GM21381 (cell line): Measurements from ENCODE around the gene LRP8.
A peak's percentile ranks its signal among the peaks of the same experiment; 100 is the strongest.

ENCODE experiments used
- ATAC-seq: cut with Tn5 transposase; IDR thresholded peaks from one replicate; pipeline ENCODE4 v1.9.1; 2021; ENCODE audit warnings: mild to moderate bottlenecking, moderate library complexity; ENCODE audit not compliant: unreplicated experiment

Gene LRP8

DNA sequence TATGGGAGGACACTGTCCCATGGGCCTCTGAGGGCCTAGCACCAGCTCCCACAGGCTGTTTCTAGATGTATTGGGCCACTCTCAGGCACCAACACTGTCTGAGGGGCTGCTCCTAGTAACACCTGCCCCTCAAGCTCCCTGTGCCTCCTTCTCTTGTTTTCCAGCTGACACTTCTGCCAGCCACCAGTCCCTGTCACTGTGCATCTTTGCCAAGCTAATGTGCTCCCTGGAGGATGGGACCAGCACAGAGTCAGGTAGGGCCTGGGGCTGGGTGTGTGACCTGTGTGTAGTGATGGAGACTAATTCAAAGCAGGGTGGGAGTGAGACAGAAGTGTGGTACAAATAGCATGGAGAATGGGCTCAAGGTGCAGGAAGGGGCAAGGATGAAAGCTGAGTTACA is 60.1 kb downstream of the LRP8 start:
- no peak for ATAC-seq

GRCh38 chr1:53266038-53266437 is 61.8 kb downstream of the LRP8 start:
- ATAC-seq = no peak

DNA sequence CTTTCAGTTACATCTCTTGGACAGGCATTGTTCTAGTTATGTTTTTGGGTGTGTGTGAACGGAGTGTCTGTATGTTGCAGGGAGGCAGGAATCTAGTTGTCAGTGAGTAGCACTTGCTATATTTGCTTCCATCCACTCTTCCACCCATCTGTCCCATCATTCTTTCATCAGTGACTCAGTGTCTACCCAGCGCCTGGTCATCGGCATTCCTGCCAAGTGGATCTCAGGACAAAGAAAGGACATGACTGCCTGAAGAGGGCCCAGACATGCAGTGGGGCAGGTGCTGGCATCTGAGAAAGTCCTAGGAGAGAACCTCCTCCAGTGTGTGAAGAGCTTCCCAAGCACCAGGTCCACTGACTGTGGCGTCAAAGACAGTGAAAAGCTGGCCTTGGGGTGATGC is 62.3 kb downstream of the LRP8 start:
- ATAC-seq = no peak

DNA sequence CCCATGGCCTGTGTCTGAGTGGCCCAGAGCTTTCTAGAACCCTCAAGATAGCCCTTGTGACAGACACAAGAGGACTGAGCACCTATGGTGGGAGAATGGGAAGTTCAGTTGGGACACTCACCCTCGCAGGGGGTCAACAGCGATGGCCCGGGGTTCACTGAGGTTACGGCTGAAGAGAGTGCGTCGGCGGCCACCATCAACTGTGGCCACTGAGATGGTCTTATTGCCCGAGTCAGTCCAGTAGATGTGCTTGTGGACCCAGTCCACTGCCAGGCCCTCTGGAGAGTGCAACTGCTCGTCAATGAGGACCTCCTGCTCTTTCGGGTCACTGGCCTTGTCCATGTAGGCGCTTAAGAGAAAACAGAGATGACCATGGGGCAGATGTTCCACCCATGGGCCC is 63.8 kb downstream of the LRP8 start:
- no peak for ATAC-seq

GRCh38 chr1:53262000-53262399 is 65.9 kb downstream of the LRP8 start:
- no peak for ATAC-seq

DNA sequence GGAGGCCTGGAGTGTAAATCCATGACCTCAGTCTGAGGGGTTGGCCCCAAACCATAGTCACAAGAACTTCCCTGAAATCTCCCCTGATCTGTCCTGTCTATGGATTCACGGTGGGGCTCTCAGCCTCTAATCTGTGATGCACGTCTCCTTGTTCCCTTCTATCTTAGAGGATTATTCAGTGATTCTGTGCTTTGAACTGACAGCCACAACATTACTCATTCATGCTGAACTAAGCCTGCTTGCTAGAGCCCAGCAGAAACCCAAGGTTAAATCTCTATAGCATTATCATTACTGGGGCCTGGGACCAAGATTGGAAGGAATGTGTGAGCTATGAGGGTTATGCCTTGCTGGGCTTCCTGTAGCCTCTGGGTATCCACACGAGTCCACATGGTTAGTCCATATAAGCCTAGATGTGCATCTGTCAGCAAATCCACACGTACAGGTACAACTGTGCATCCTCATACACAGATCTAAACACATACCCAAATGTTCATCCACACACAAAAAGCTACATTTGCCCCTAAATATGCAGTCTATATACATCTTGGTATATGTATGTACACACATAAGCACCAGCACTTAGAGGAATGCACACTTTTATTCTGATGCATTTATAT is 67.1 kb downstream of the LRP8 start:
- no peak for ATAC-seq

DNA sequence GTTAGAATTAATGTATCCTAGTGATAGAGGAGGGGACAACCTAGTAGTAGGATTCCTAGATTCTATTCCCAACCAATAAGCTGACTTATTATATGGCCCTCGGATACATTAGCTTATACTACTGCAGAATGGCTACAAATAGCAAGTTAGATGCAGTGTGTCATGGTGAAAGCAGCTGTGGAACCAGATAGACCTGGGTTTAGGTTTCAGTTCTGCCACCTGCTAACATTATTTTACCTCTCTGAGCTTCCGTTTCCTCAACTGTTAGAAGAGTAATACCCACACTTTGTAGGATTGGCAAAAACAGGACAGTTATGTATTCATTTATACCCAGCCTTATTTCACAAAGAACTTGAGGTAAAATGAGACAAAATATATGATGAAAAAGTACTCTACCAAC is 67.9 kb downstream of the LRP8 start:
- no peak for ATAC-seq

GRCh38 chr1:53258216-53258615 is 69.7 kb downstream of the LRP8 start:
- ATAC-seq = no peak

DNA sequence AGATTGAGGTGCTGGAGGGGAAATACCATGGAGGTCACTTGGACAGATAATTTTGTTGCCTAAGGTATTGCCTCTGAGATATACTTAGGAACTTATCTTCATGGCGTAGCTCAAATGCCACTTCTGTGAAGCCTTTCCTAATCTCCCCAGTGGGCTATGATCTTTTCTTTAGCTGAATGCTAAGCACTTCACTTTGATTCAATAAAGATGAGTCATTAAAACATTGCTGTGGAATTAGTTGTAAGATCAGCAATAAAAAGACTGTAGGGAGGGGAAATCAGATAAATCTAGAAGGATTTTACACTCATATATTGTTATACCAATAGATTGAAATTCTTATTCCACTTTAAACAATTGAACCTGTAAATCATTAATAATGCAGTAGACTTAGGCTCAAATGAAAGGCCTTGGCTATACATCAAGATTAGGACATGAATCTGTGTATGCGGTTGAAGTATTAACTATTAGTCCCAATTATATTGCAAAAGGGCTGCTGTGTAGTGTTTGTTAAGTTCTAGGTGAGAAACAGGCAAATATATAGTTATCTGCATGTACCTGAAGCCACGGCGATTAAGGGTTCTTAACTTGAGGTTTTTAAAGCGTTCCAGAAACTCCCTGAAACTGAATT is 70.3 kb downstream of the LRP8 start:
- ATAC-seq = no peak

GRCh38 chr1:53256511-53257453 is 71.1 kb downstream of the LRP8 start:
- ATAC-seq = no peak

- ATAC-seq = no peak
Observed at GRCh38 chr1:53255031-53255430, 72.8 kb downstream of the LRP8 start.

DNA sequence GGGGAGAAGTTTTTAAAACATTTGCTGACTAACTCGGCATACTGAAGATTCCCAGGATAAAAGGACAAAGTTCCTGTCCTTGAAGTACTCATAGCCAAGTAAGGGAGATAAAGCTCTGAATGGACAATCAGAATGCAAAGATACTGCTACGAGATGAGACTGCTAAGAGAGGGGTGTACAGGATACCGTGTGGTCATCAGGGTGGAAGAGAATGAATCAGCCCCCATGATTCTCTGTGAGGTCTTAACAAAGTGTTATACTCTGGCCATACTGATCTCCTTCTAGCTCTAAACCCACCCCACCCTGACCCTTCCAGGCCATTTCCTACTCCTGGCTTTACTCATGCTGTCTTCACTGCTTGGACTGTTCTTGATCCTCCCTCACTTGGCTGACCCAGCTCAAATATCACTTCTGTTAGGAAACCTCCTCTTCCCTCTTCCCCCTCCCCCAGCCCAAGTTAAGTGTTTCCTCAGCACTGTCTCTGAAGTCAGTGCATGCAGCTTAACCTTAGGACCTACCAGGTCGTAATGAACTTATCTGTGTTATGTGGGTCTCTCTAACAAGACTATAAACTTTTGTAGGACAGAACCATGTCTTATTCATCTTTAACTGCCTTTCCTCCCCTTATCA is 73.7 kb downstream of the LRP8 start:
- ATAC-seq = no peak

DNA sequence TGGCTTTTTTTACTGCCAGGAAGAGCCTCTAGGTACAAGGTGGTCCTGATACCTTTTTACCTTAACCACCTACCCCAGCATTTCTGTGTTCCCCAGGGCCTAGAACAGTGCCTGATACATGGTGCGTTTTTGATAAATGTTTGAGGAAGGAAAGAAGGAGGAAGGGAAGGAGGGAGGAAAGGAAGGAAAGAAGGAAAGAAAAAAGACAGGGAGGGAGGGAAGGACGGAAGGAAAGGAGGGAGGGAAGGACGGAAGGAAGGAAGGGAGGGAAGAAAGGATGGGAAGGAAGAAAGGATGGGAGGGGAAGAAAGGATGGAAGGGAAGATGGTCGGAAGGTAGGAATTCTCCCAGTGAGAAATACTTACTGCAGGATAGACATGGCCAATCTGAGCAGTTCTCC is 77.5 kb downstream of the LRP8 start:
- no peak for ATAC-seq

DNA sequence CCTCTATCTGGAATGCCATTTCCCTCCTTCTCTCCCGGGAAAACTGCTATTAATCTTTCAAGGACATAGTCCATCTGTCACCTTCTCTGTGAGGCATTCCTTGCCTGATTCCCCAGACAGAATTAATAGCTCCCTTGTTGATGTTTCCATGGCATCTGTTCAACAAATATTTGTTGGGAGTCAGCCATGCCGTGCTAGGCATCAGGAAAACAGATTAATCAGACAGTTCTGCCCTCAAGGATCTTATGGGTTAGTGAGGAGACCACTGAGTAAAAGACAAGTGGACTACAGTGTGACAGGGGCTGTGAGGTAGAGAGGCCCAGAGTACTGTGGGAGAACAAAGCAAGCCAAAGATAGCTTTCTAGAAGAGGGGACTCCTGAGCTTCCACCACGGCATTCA is 78.2 kb downstream of the LRP8 start:
- ATAC-seq = no peak

DNA sequence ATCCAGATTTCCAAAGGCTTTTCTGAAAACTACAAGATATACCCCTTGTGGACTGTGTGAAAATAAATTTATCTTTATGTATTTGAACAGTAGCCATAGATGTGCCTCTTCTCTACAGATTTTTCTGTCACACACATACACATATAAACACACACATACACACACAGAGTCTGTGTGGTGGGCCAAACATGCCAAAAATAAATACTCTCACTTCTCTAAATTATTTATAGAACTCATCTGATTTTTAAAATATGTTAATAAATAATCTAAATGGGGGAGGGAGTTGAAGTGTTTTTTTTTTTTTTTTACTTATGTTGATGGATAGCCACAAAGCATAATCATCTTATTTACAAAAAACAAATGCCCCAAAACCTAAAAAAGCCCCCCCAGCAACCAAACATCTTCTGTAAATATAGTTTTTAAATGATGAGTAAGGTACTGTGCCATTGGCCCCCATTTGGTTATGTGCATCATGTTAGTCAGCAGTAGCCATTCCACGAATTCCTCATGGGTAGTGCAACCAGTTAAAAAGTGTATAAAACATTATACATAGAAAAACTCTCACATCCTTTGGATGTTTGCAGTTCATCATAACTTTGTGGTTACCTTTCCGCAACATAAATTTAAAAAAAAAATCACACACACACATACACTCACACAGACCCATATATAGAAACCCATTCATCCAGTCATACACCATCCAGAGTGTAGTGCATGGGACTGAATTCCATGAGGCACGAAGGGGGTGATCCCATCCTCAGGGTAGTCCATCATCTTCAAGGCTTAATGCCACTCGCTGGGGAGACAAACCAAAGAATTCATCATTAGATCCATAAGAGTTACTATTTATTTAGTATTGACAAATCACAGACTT is 81.4 kb downstream of the LRP8 start:
- ATAC-seq = no peak

- ATAC-seq = no peak
Observed at GRCh38 chr1:53244141-53244540, 83.7 kb downstream of the LRP8 start.

- ATAC-seq = no peak
Observed at GRCh38 chr1:53242381-53242780, 85.5 kb downstream of the LRP8 start.

- no peak for ATAC-seq
Observed at GRCh38 chr1:53241828-53242227, 86.0 kb downstream of the LRP8 start.

- ATAC-seq = peak; percentile 93
Observed at GRCh38 chr1:53238197-53239155, 89.4 kb downstream of the LRP8 start, which contains the start of gene MAGOH. MAGOH (minus strand) TSS chr1:53238518; CDS start chr1:53238448, 70 bp downstream.
